Measurements from ENCODE around the gene GTF3C4. TPM values are rescaled to one million over a fixed set of nuclear protein-coding genes. Genes with fewer than 3 reads are reported as not detected.
A peak's percentile ranks its signal among the peaks of the same experiment; 100 is the strongest.

GTF3C4 gene
- total RNA-seq, 1 donor from 2014 or later: 27.6 TPM

- H3K4me3 Mint-ChIP-seq (ENCODE audit: unreplicated experiment): no peak overlapping the region
- no peak overlapping the region for H3K27ac Mint-ChIP-seq (ENCODE audit: unreplicated experiment)
These were observed 6.4 kb upstream of the GTF3C4 start for GRCh38 chr9:132663851-132664250.

GRCh38 chr9:132669319-132669697, 956 bp upstream of the GTF3C4 start:
- Mint-ChIP-seq H3K27me3 (ENCODE audit: unreplicated experiment) (peaks cover 8% of the 10 kb centered on the region), H3K36me3 (ENCODE audit: low read depth, unreplicated experiment) (peaks cover 5% of the 10 kb centered on the region), H3K4me3 (ENCODE audit: unreplicated experiment) (peak overlapping the region; percentile 91), H3K27ac (ENCODE audit: unreplicated experiment) (peak overlapping the region; percentile 81), H3K9me3 (ENCODE audit: unreplicated experiment) (no peaks in the 10 kb centered on the region), H3K4me1 (ENCODE audit: unreplicated experiment) (peaks cover 31% of the 10 kb centered on the region)
- TF ChIP-seq CTCF (IDR thresholded peaks at IDR 0.05; ENCODE audit: unreplicated experiment): no peak
- DNase-seq (ENCODE audit: low spot score): no peak

More at GRCh38 chr9:132663851-132664250, 6.4 kb upstream of the GTF3C4 start:
- Mint-ChIP-seq H3K9me3 (ENCODE audit: unreplicated experiment) (no peaks in the 10 kb centered on the region), H3K4me1 (ENCODE audit: unreplicated experiment) (peaks cover 5% of the 10 kb centered on the region), H3K27me3 (ENCODE audit: unreplicated experiment) (peaks cover 2% of the 10 kb centered on the region), H3K36me3 (ENCODE audit: low read depth, unreplicated experiment) (no peaks in the 10 kb centered on the region)
- no peak for DNase-seq (ENCODE audit: low spot score)
- no peak for TF ChIP-seq CTCF (IDR thresholded peaks at IDR 0.05; ENCODE audit: unreplicated experiment)

GRCh38 chr9:132669698-132670456, 387 bp upstream of the GTF3C4 start, which contains the start of gene DDX31:
Gene DDX31 (minus strand): TSS chr9:132669983. CDS start chr9:132669934, 49 bp downstream.
- H3K27ac Mint-ChIP-seq (ENCODE audit: unreplicated experiment): peak within 1 kb of the TSS; percentile 93
- peaks cover 5% of the 10 kb centered on the region for H3K36me3 Mint-ChIP-seq (ENCODE audit: low read depth, unreplicated experiment)
- H3K9me3 Mint-ChIP-seq (ENCODE audit: unreplicated experiment): no peaks in the 10 kb centered on the region
- peaks cover 8% of the 10 kb centered on the region for H3K27me3 Mint-ChIP-seq (ENCODE audit: unreplicated experiment)
- peaks cover 32% of the 10 kb centered on the region for H3K4me1 Mint-ChIP-seq (ENCODE audit: unreplicated experiment)
- DNase-seq (ENCODE audit: low spot score): peak; percentile 86
- peak within 1 kb of the TSS; percentile 98 for H3K4me3 Mint-ChIP-seq (ENCODE audit: unreplicated experiment)
- TF ChIP-seq CTCF (IDR thresholded peaks at IDR 0.05; ENCODE audit: unreplicated experiment): no peak

GRCh38 chr9:132671620-132672412, 1.6 kb downstream of the GTF3C4 start:
- Mint-ChIP-seq H3K9me3 (ENCODE audit: unreplicated experiment) (no peaks in the 10 kb centered on the region), H3K36me3 (ENCODE audit: low read depth, unreplicated experiment) (peaks cover 5% of the 10 kb centered on the region), H3K4me3 (ENCODE audit: unreplicated experiment) (peak overlapping the region; percentile 98), H3K27ac (ENCODE audit: unreplicated experiment) (peak overlapping the region; percentile 93), H3K27me3 (ENCODE audit: unreplicated experiment) (peaks cover 8% of the 10 kb centered on the region), H3K4me1 (ENCODE audit: unreplicated experiment) (peaks cover 32% of the 10 kb centered on the region)
- no peak for TF ChIP-seq CTCF (IDR thresholded peaks at IDR 0.05; ENCODE audit: unreplicated experiment)
- no peak for DNase-seq (ENCODE audit: low spot score)

- no peak for DNase-seq (ENCODE audit: low spot score)
- Mint-ChIP-seq H3K9me3 (ENCODE audit: unreplicated experiment) (no peaks in the 10 kb centered on the region), H3K36me3 (ENCODE audit: low read depth, unreplicated experiment) (peaks cover 5% of the 10 kb centered on the region), H3K4me1 (ENCODE audit: unreplicated experiment) (peaks cover 32% of the 10 kb centered on the region), H3K27ac (ENCODE audit: unreplicated experiment) (peak overlapping the region; percentile 45), H3K4me3 (ENCODE audit: unreplicated experiment) (peak overlapping the region; percentile 98), H3K27me3 (ENCODE audit: unreplicated experiment) (peaks cover 8% of the 10 kb centered on the region)
- TF ChIP-seq CTCF (IDR thresholded peaks at IDR 0.05; ENCODE audit: unreplicated experiment): no peak
These were observed 2.1 kb downstream of the GTF3C4 start for GRCh38 chr9:132672413-132672690.
